Caco-2 (cell line): ENCODE measurements around the gene FNDC8. TPM values are rescaled to one million over a fixed set of nuclear protein-coding genes. Genes with fewer than 3 reads are reported as not detected.
"Not testable (repeated sequence)": the region's sequence is repeated elsewhere in the genome, so short reads cannot be mapped to it uniquely, and the experiment has no call there.

Source experiments
- BruUV-seq: library from RNA; stranded (reverse); fragments of 400-500 nt; replicated peaks from 2 replicates; lab custom pipeline; 2021; lab: Mats Ljungman, UMichigan
- CTCF ChIA-PET: fragments of 300-600 bp; sonication (Branson Sonifier 250); formaldehyde crosslinking; loops from one replicate; lab custom pipeline; 2022; ENCODE audit warnings: antibody characterized with exemption; lab: Charles Lee
- POLR2A ChIA-PET: fragments of 300-600 bp; sonication (Branson Sonifier 250); formaldehyde crosslinking; loops from one replicate; lab custom pipeline; 2022; ENCODE audit warnings: antibody characterized with exemption; lab: Charles Lee
- DNase-seq, 2 experiments: peaks; one replicate each; pipeline versions ENCODE4 v3.0.0 to v3.0.0-alpha.2; 2020 to 2022
- H3K27me3 ChIP-seq: replicated peaks from 2 replicates; pipeline ENCODE4 v1.6.0; 2011; ENCODE audit warnings: low read length; ENCODE audit not compliant: control insufficient read depth, insufficient read depth
- H3K36me3 ChIP-seq: 2 replicates; pipeline ENCODE4 v1.5.1; 2011; ENCODE audit warnings: low read length; ENCODE audit not compliant: control insufficient read depth, insufficient read depth
- H3K4me1 ChIP-seq: fragments of 250-450 bp; sonication (Bioruptor Pico); 2 replicates; pipeline ENCODE4 v1.5.1; 2020; ENCODE audit warnings: mild to moderate bottlenecking
- H3K4me3 ChIP-seq: 2 replicates; pipeline ENCODE4 v1.5.1; 2011; ENCODE audit warnings: low read depth, mild to moderate bottlenecking, control low read depth, low read length
- H3K9me3 ChIP-seq: fragments of 250-450 bp; sonication (Bioruptor Pico); 2 replicates; pipeline ENCODE4 v1.5.1; 2020; ENCODE audit warnings: mild to moderate bottlenecking, moderate library complexity
- H3K27ac Mint-ChIP-seq: one replicate; pipeline ENCODE4 v1.8.0; 2022; ENCODE audit warnings: mixed read lengths; ENCODE audit not compliant: unreplicated experiment
- H3K27me3 Mint-ChIP-seq: one replicate; pipeline ENCODE4 v1.8.0; 2022; ENCODE audit warnings: mixed read lengths; ENCODE audit not compliant: insufficient read depth, unreplicated experiment
- H3K36me3 Mint-ChIP-seq: one replicate; pipeline ENCODE4 v1.8.0; 2022; ENCODE audit warnings: mild to moderate bottlenecking, mixed read lengths; ENCODE audit not compliant: insufficient read depth, unreplicated experiment
- H3K4me1 Mint-ChIP-seq: one replicate; pipeline ENCODE4 v1.8.0; 2022; ENCODE audit warnings: low read depth, mixed read lengths; ENCODE audit not compliant: unreplicated experiment
- H3K4me3 Mint-ChIP-seq: one replicate; pipeline ENCODE4 v1.8.0; 2022; ENCODE audit warnings: mild to moderate bottlenecking, moderate library complexity, mixed read lengths; ENCODE audit not compliant: unreplicated experiment
- H3K9me3 Mint-ChIP-seq: one replicate; pipeline ENCODE4 v1.8.0; 2022; ENCODE audit warnings: mixed read lengths; ENCODE audit not compliant: unreplicated experiment
- CTCF ChIP-seq, 2 experiments: fragments of 200-600 bp in 1 of 2; IDR thresholded peaks; 1 replicate in 1 of 2; 2 replicates in 1 of 2; pipeline versions ENCODE4 v1.5.1 to v1.8.0; 2011 to 2022; ENCODE audit warnings: antibody characterized with exemption in 1 of 2, control low read depth in 1 of 2, inconsistent platforms in 1 of 2, low read depth in 1 of 2, low read length in 1 of 2, mild to moderate bottlenecking in 1 of 2, moderate library complexity in 1 of 2; ENCODE audit not compliant: insufficient read depth in 1 of 2, severe bottlenecking in 1 of 2, unreplicated experiment in 1 of 2
- intact Hi-C: fragments of 100-400 bp; cut with micrococcal nuclease; formaldehyde crosslinking; loops from one replicate; pipeline ENCODE4 v1.10.0; 2022; ENCODE audit not compliant: unreplicated experiment
- total RNA-seq: library from RNA; stranded (reverse); gene quantifications from 2 replicates; pipeline ENCODE4 v1.2.3, GENCODE V29; 2022

The FNDC8 gene
- total RNA-seq, 1 experiment from 2014 or later: not detected

- Histone ChIP-seq H3K36me3 (no peaks in the 10 kb centered on the region), H3K27me3 (no peaks in the 10 kb centered on the region; the same call in 1 of the 2 replicates), H3K9me3 (no peaks in the 10 kb centered on the region), H3K4me3 (no peak overlapping the region), H3K4me1 (0 out of 2 replicates have a peak, but pooled peaks cover 7% of the 10 kb centered on the region)
- H3K27me3 Mint-ChIP-seq: peaks cover 3% of the 10 kb centered on the region
- H3K27ac Mint-ChIP-seq: no peak overlapping the region
- CTCF ChIA-PET: no interaction called here
- TF ChIP-seq CTCF (IDR thresholded peaks at IDR 0.05; ENCODE audit: insufficient read depth in 1 of 2, low read depth in 1 of 2, low read length in 1 of 2, severe bottlenecking in 1 of 2, unreplicated experiment in 1 of 2): no peak
- H3K4me1 Mint-ChIP-seq: no peaks in the 10 kb centered on the region
- intact Hi-C loops: loop anchor here (1.0 kb wide), 1 partner anchor 361 kb away; no protein-coding TSS in a partner anchor
- no peak for DNase-seq
- H3K4me3 Mint-ChIP-seq: no peak overlapping the region
- POLR2A ChIA-PET: no interaction called here
- no peaks in the 10 kb centered on the region for H3K36me3 Mint-ChIP-seq
- no TSS peak for BruUV-seq
- no peaks in the 10 kb centered on the region for H3K9me3 Mint-ChIP-seq
Observed at GRCh38 chr17:35171834-35172233, 50.4 kb downstream of the FNDC8 start.

GRCh38 chr17:35172321-35172720 is 50.9 kb downstream of the FNDC8 start:
- H3K27me3 Mint-ChIP-seq, DNase-seq, H3K27ac Mint-ChIP-seq, H3K9me3 Mint-ChIP-seq, H3K4me3 Mint-ChIP-seq, H3K4me1 Mint-ChIP-seq, intact Hi-C loops, H3K4me3 ChIP-seq, H3K36me3 Mint-ChIP-seq, BruUV-seq, CTCF ChIA-PET, H3K36me3 ChIP-seq, POLR2A ChIA-PET, H3K4me1 ChIP-seq, H3K9me3 ChIP-seq, H3K27me3 ChIP-seq: not testable (repeated sequence)

GRCh38 chr17:35174835-35175334 is 53.5 kb downstream of the FNDC8 start:
- no peak for DNase-seq
- Histone ChIP-seq H3K4me1 (0 out of 2 replicates have a peak, but pooled peaks cover 4% of the 10 kb centered on the region), H3K27me3 (no peaks in the 10 kb centered on the region; the same call in 1 of the 2 replicates), H3K9me3 (no peaks in the 10 kb centered on the region), H3K36me3 (no peaks in the 10 kb centered on the region), H3K4me3 (no peak overlapping the region)
- Mint-ChIP-seq H3K27me3 (peaks cover 3% of the 10 kb centered on the region), H3K9me3 (no peaks in the 10 kb centered on the region), H3K36me3 (no peaks in the 10 kb centered on the region), H3K27ac (no peak overlapping the region), H3K4me1 (no peaks in the 10 kb centered on the region), H3K4me3 (no peak overlapping the region)
- BruUV-seq: no TSS peak
- TF ChIP-seq CTCF (IDR thresholded peaks at IDR 0.05; ENCODE audit: insufficient read depth in 1 of 2, low read depth in 1 of 2, low read length in 1 of 2, severe bottlenecking in 1 of 2, unreplicated experiment in 1 of 2): no peak
- POLR2A ChIA-PET: no interaction called here
- CTCF ChIA-PET: no interaction called here
- intact Hi-C loops: loop anchor here (5.0 kb wide), 1 partner anchor 137 kb away; no protein-coding TSS in a partner anchor
